H1 (cell line): Measurements from ENCODE around the gene PPP2R2C. TPM values are rescaled to one million over a fixed set of nuclear protein-coding genes. Genes with fewer than 3 reads are reported as not detected.

Experiments
- CTBP2 ChIP-seq: IDR thresholded peaks from 2 replicates; pipeline ENCODE4 v1.7.0; 2011; ENCODE audit warnings: borderline replicate concordance, mild to moderate bottlenecking, moderate library complexity, mixed read lengths, low read length; ENCODE audit not compliant: insufficient read depth, insufficient read length
- EGR1 ChIP-seq: IDR thresholded peaks from 2 replicates; pipeline ENCODE4 v1.6.1; 2011; ENCODE audit warnings: low read depth, low read length, borderline replicate concordance
- FOSL1 ChIP-seq: IDR thresholded peaks from 2 replicates; pipeline ENCODE4 v1.6.1; 2011; ENCODE audit warnings: mild to moderate bottlenecking, low read depth, low read length, moderate library complexity; ENCODE audit not compliant: insufficient read depth
- PHF8 ChIP-seq: fragments of 200-600 bp; sonication (generic); conservative IDR thresholded peaks from 2 replicates; pipeline ENCODE4 v1.7.1; 2012; ENCODE audit warnings: low read depth, mild to moderate bottlenecking, inconsistent platforms, low read length, moderate library complexity
- TEAD4 ChIP-seq: IDR thresholded peaks from 2 replicates; pipeline ENCODE4 v1.6.1; 2012; ENCODE audit warnings: low read depth, low read length, inconsistent platforms, mixed read lengths
- polyA plus RNA-seq, 7 experiments: library from polyadenylated mRNA; depleted of rRNA in 3 of 7; stranded (reverse) in 5 of 7; unstranded in 2 of 7; fragments of >200 nt in 5 of 7; fragments of 200-250 nt in 2 of 7; gene quantifications; 1 replicate in 5 of 7; 2 replicates in 1 of 7; 4 replicates in 1 of 7; pipeline versions ENCODE4 v1.2.1 to v1.2.3, GENCODE V29; 2011 to 2013; ENCODE audit warnings: missing spikeins in 2 of 7, mixed read lengths in 2 of 7
- total RNA-seq: library from RNA; stranded (reverse); fragmentation: NEBNext Ultra II Directional; extraction: Animal tissue kit (Norgen Biotek cat#: 25700); gene quantifications from 2 replicates; pipeline ENCODE4 v1.2.1, GENCODE V29; 2021

Gene PPP2R2C
- total and polyA plus RNA-seq, 2 of the 8 experiments (the other 6 are each of a cell fraction or from before 2014, with no cell fraction given) = 6.4 TPM

- TF ChIP-seq CTBP2 = no peak
- no peak for TF ChIP-seq PHF8
- TF ChIP-seq FOSL1 = no peak
- TF ChIP-seq TEAD4 = no peak
- TF ChIP-seq EGR1 = no peak
Measured at GRCh38 chr4:6374575-6374974, 97.8 kb downstream of the PPP2R2C start (continued).
